ENCODE measurements around the gene ZNF362.
A peak's percentile ranks its signal among the peaks of the same experiment; 100 is the strongest.

ZNF362 gene

GRCh38 chr1:33224166-33224707 is 32.1 kb upstream of the ZNF362 start:
- TF ChIP-seq, protein P1, sequence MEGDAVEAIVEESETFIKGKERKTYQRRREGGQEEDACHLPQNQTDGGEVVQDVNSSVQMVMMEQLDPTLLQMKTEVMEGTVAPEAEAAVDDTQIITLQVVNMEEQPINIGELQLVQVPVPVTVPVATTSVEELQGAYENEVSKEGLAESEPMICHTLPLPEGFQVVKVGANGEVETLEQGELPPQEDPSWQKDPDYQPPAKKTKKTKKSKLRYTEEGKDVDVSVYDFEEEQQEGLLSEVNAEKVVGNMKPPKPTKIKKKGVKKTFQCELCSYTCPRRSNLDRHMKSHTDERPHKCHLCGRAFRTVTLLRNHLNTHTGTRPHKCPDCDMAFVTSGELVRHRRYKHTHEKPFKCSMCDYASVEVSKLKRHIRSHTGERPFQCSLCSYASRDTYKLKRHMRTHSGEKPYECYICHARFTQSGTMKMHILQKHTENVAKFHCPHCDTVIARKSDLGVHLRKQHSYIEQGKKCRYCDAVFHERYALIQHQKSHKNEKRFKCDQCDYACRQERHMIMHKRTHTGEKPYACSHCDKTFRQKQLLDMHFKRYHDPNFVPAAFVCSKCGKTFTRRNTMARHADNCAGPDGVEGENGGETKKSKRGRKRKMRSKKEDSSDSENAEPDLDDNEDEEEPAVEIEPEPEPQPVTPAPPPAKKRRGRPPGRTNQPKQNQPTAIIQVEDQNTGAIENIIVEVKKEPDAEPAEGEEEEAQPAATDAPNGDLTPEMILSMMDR (IDR thresholded peaks at IDR 0.05; ENCODE audit: insufficient read depth, low read depth, low read length, missing control alignments): no peak
- DNase-seq (ENCODE audit: low read depth): no peak
- no peak overlapping the region for H3K4me3 ChIP-seq (ENCODE audit: low read length)

- DNase-seq (ENCODE audit: low read depth): no peak
- H3K4me3 ChIP-seq (ENCODE audit: low read length): no peak overlapping the region
- TF ChIP-seq, protein P1 (IDR thresholded peaks at IDR 0.05; ENCODE audit: insufficient read depth, low read depth, low read length, missing control alignments): no peak
Measured at GRCh38 chr1:33225586-33225985, 30.7 kb upstream of the ZNF362 start.

DNA sequence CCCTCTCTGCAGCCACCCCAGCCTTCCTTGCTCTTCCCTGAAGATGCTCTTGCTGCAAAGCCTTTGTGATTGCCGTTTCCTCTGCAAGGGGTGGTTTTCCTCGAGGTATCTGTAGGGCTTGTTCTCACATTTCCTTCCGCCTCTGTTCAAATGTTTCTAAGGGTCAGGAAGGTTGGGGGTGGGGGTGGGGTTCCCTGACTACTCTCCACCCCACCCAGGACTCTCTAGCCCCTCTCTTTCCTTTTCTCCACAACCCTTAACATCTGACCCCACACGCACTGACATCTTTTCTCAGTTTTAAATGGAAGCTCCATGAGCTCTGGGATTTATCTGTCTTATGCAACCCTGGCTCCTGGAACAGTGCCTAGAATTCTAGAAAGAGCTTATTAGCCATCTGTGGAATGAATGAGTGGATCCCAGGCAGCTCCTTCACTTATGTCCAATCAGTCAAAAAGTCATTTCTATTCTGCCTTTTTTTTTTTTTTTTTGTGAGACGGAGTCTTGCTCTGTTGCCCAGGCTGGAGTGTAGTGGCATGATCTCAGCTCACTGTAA is 27.3 kb upstream of the ZNF362 start:
- peak; percentile 89 for DNase-seq (ENCODE audit: low read depth)
- H3K4me3 ChIP-seq (ENCODE audit: low read length): no peak overlapping the region
- TF ChIP-seq, protein P1 (IDR thresholded peaks at IDR 0.05; ENCODE audit: insufficient read depth, low read depth, low read length, missing control alignments): no peak

DNA sequence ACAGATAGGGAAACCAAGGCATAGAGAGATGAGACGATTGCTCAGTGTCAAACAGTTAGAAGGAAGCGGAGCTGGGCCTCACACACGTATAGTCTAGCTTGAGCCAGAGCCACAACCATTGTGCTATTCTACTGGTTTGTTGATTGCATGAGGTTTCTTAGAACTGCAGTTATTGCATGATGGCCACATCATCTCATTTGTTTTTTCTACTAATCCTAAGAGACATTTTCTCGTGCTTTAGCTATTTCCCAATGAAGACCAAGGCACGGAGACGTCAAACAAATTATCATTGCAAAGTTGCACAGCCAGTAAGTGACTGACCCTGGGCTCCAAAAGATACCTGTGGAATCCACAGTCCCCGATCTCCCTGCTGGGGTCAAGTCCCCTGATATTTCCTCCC is 25.1 kb upstream of the ZNF362 start:
- no peak for DNase-seq (ENCODE audit: low read depth)
- TF ChIP-seq, protein P1 (IDR thresholded peaks at IDR 0.05; ENCODE audit: insufficient read depth, low read depth, low read length, missing control alignments): no peak
- H3K4me3 ChIP-seq (ENCODE audit: low read length): no peak overlapping the region

DNA sequence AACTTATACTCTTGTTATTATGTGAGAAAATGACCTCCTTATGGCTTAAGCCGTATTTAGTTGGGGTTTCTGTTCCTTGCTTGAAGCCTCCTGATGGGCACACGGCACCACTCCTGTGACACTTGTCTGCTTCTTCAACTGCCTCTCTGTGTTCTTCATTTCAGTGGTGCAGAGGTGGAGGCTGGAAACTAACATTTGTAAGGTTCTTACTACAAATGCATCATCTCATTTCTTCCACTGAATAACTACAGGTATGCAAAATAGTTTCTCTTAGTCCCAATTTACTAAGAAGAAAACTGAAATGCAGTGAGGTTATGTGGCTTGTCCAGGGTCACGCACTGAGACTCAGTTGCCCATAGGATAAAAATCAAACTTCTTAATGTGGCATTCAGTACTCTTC is 23.6 kb upstream of the ZNF362 start:
- TF ChIP-seq, protein P1 (IDR thresholded peaks at IDR 0.05; ENCODE audit: insufficient read depth, low read depth, low read length, missing control alignments): no peak
- H3K4me3 ChIP-seq (ENCODE audit: low read length): no peak overlapping the region
- DNase-seq (ENCODE audit: low read depth): no peak

- DNase-seq (ENCODE audit: low read depth): peak; percentile 76
- TF ChIP-seq, protein P1 (IDR thresholded peaks at IDR 0.05; ENCODE audit: insufficient read depth, low read depth, low read length, missing control alignments): no peak
- H3K4me3 ChIP-seq (ENCODE audit: low read length): no peak overlapping the region
Measured at GRCh38 chr1:33234131-33234530, 22.2 kb upstream of the ZNF362 start.

DNA sequence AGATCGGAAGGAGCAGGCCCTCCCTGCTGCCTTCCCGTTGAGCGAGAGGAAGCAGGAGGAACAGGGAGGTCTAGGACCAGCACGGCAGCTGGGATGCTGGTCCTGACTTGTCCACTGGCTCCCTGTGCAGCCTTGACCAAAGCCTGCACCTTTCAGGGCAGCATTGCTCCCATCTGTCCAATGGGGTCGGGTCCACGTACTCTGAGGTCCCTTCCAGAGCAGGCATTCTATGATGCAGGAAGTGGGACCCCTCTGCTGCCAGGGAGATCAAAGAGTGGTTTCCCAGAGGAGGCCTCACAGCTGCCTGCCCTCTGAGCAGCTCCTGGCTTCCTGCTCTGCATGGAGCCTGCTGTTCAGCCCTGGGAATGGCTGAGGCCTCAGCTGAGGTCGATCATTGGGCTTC is 21.7 kb upstream of the ZNF362 start:
- TF ChIP-seq, protein P1 (IDR thresholded peaks at IDR 0.05; ENCODE audit: insufficient read depth, low read depth, low read length, missing control alignments): no peak
- peak; percentile 21 for DNase-seq (ENCODE audit: low read depth)
- no peak overlapping the region for H3K4me3 ChIP-seq (ENCODE audit: low read length)
